GM23338 (cell line): ENCODE data around the gene PCYT1A. TPM values are rescaled to one million over a fixed set of nuclear protein-coding genes. Genes with fewer than 3 reads are reported as not detected.

Experiments
- ATAC-seq: fragments of 200-7000 bp; cut with Tn5 transposase; 3 replicates; pipeline ENCODE4 v1.9.1; 2020
- DNase-seq: peaks from one replicate; pipeline ENCODE4 v3.0.0-alpha.2; 2015; ENCODE audit warnings: low spot score
- H2AFZ ChIP-seq: fragments of 200-600 bp; sonication (generic); 2 replicates; pipeline ENCODE4 v1.8.0; 2016; ENCODE audit warnings: antibody characterized with exemption, mild to moderate bottlenecking, moderate library complexity
- H3F3A ChIP-seq: fragments of 200-600 bp; sonication (generic); replicated peaks from 2 replicates; pipeline ENCODE4 v1.8.0; 2017; ENCODE audit warnings: antibody characterized with exemption, mixed run types, low read depth
- H3K27ac ChIP-seq: fragments of 200-600 bp; sonication (generic); 2 replicates; pipeline ENCODE4 v1.6.1; 2016; ENCODE audit warnings: low read depth
- H3K27me3 ChIP-seq: fragments of 200-600 bp; sonication (generic); 2 replicates; pipeline ENCODE4 v1.8.0; 2016; ENCODE audit warnings: mild to moderate bottlenecking, mixed run types, moderate library complexity; ENCODE audit not compliant: insufficient read depth
- H3K36me3 ChIP-seq: fragments of 200-600 bp; sonication (generic); 2 replicates; pipeline ENCODE4 v1.8.0; 2016; ENCODE audit warnings: mild to moderate bottlenecking; ENCODE audit not compliant: insufficient read depth
- H3K4me1 ChIP-seq: fragments of 200-600 bp; sonication (generic); 2 replicates; pipeline ENCODE4 v1.8.0; 2016; ENCODE audit warnings: mild to moderate bottlenecking, moderate library complexity; ENCODE audit not compliant: insufficient read depth
- H3K4me2 ChIP-seq: fragments of 200-600 bp; sonication (generic); 2 replicates; pipeline ENCODE4 v1.7.1; 2017; ENCODE audit warnings: mixed run types
- H3K4me3 ChIP-seq: fragments of 200-600 bp; sonication (generic); 2 replicates; pipeline ENCODE4 v1.6.1; 2016; ENCODE audit warnings: mixed run types
- H3K79me2 ChIP-seq: fragments of 200-600 bp; sonication (generic); replicated peaks from 2 replicates; pipeline ENCODE4 v1.8.0; 2017; ENCODE audit warnings: mild to moderate bottlenecking; ENCODE audit not compliant: insufficient read depth
- H3K9me2 ChIP-seq: fragments of 200-600 bp; sonication (generic); 2 replicates; pipeline ENCODE4 v1.8.0; 2017; ENCODE audit not compliant: insufficient read depth
- H4K20me1 ChIP-seq: fragments of 200-600 bp; sonication (generic); replicated peaks from 2 replicates; pipeline ENCODE4 v1.8.0; 2017; ENCODE audit warnings: mild to moderate bottlenecking; ENCODE audit not compliant: insufficient read depth
- H3K27ac Mint-ChIP-seq: 2 replicates; pipeline ENCODE4 v1.8.0; 2020; ENCODE audit warnings: inconsistent platforms, mild to moderate bottlenecking, moderate library complexity, mixed read lengths
- H3K27me3 Mint-ChIP-seq: 3 replicates; pipeline ENCODE4 v1.8.0; 2022; ENCODE audit warnings: low read depth, mild to moderate bottlenecking, moderate library complexity, mixed read lengths, inconsistent platforms; ENCODE audit not compliant: insufficient read depth, poor library complexity
- H3K36me3 Mint-ChIP-seq: 3 replicates; pipeline ENCODE4 v1.8.0; 2021; ENCODE audit warnings: low read depth, mild to moderate bottlenecking, inconsistent platforms, moderate library complexity, mixed read lengths
- H3K4me1 Mint-ChIP-seq: 3 replicates; pipeline ENCODE4 v1.8.0; 2020; ENCODE audit warnings: mild to moderate bottlenecking, inconsistent platforms, mixed read lengths
- H3K4me3 Mint-ChIP-seq: 3 replicates; pipeline ENCODE4 v1.8.0; 2021; ENCODE audit warnings: moderate library complexity, mild to moderate bottlenecking, inconsistent platforms, mixed read lengths
- H3K9me3 Mint-ChIP-seq: 3 replicates; pipeline ENCODE4 v1.8.0; 2020; ENCODE audit warnings: moderate library complexity, mild to moderate bottlenecking, inconsistent platforms, mixed read lengths
- CREB1 ChIP-seq: fragments of 250-450 bp; sonication (Bioruptor Pico); IDR thresholded peaks from 2 replicates; pipeline ENCODE4 v1.5.0; 2020; ENCODE audit warnings: low read depth, mild to moderate bottlenecking, moderate library complexity
- EZH2 ChIP-seq: fragments of 200-600 bp; sonication (generic); IDR thresholded peaks from one replicate; pipeline ENCODE4 v1.8.0; 2017; ENCODE audit warnings: antibody characterized with exemption, mild to moderate bottlenecking, low read depth; ENCODE audit not compliant: unreplicated experiment
- EZH2phosphoT487 ChIP-seq: fragments of 200-600 bp; sonication (generic); IDR thresholded peaks from one replicate; pipeline ENCODE4 v1.8.1; 2018; ENCODE audit warnings: antibody characterized with exemption; ENCODE audit not compliant: unreplicated experiment
- JUNB ChIP-seq: IDR thresholded peaks from one replicate; pipeline ENCODE4 v1.6.1; 2016; ENCODE audit warnings: antibody characterized with exemption; ENCODE audit not compliant: unreplicated experiment
- NANOG ChIP-seq: IDR thresholded peaks from 2 replicates; pipeline ENCODE4 v1.6.1; 2016; ENCODE audit warnings: antibody characterized with exemption, borderline replicate concordance
- POLR2AphosphoS5 ChIP-seq: IDR thresholded peaks from 2 replicates; pipeline ENCODE4 v1.6.1; 2016; ENCODE audit warnings: antibody characterized with exemption, low read depth
- STAT1 ChIP-seq: IDR thresholded peaks from one replicate; pipeline ENCODE4 v1.6.1; 2016; ENCODE audit warnings: antibody characterized with exemption; ENCODE audit not compliant: unreplicated experiment
- ZNF114 ChIP-seq: fragments of 250-450 bp; sonication (Bioruptor Pico); IDR thresholded peaks from 2 replicates; pipeline ENCODE4 v1.5.0; 2020; ENCODE audit warnings: mild to moderate bottlenecking, moderate library complexity
- polyA plus RNA-seq: library from polyadenylated mRNA; unstranded; fragments of >200 nt; fragmentation: Nextera tagmentation; extraction: Ambion mirVana; gene quantifications from 2 replicates; pipeline ENCODE4 v1.2.1, GENCODE V29; 2016
- total RNA-seq: library from RNA; depleted of rRNA; stranded (reverse); fragments of >200 nt; shearing (Covaris generic); gene quantifications from 2 replicates; pipeline ENCODE4 v1.2.3, GENCODE V29; 2014
- TF ChIP-seq, protein P1 (sequence below), 2 experiments: fragments of 200-600 bp in 1 of 2; sonication (generic) in 1 of 2; conservative IDR thresholded peaks; 2 replicates each; pipeline versions ENCODE4 v1.5.1 to v1.6.1; 2016 to 2017; ENCODE audit warnings: antibody characterized with exemption in 2 of 2, low read depth in 2 of 2, mild to moderate bottlenecking in 2 of 2, moderate library complexity in 1 of 2
- TF ChIP-seq, protein P2 (sequence below): IDR thresholded peaks from one replicate; pipeline ENCODE4 v1.6.1; 2018; ENCODE audit warnings: antibody characterized with exemption; ENCODE audit not compliant: unreplicated experiment

The PCYT1A gene
- total and polyA plus RNA-seq, 2 experiments from 2014 or later: 11.6 to 35.8 TPM

DNA sequence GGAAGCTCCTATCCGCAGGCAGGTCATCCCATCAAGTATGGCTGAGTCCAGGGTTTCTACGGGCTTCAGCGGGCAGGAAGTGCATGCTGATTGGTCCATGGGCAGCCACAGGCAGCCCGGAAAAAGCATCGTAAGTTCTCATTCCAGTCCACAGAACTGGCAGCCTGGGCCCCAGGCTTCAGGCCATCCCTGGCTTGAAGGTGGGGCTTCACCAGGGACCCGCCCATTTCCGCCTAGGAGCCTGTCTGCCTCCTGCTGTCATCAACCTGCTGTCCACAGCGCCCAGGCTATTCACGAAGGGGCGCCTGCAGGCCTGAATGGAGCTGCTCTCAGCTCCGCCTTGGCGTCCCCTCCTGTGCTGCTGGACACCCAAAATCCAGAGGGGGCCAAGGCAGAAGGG, 13.9 kb downstream of the PCYT1A start:
- Mint-ChIP-seq H3K36me3 (peaks cover 57% of the 10 kb centered on the region), H3K4me1 (no peaks in the 10 kb centered on the region), H3K27me3 (peaks cover 1% of the 10 kb centered on the region), H3K4me3 (no peak overlapping the region), H3K27ac (no peak overlapping the region), H3K9me3 (peaks cover 27% of the 10 kb centered on the region)
- H3K9me2 ChIP-seq: no peaks in the 10 kb centered on the region
- peaks cover 6% of the 10 kb centered on the region; the same call in 1 of the 2 replicates for H3K36me3 ChIP-seq
- H3K27ac ChIP-seq: no peak overlapping the region
- no peaks in the 10 kb centered on the region for H3K27me3 ChIP-seq
- H4K20me1 ChIP-seq: no peaks in the 10 kb centered on the region
- ATAC-seq (no peak), DNase-seq (no peak)
- H3K4me3 ChIP-seq: no peak overlapping the region
- TF ChIP-seq STAT1: no peak
- TF ChIP-seq JUNB: no peak
- TF ChIP-seq, protein P1, sequence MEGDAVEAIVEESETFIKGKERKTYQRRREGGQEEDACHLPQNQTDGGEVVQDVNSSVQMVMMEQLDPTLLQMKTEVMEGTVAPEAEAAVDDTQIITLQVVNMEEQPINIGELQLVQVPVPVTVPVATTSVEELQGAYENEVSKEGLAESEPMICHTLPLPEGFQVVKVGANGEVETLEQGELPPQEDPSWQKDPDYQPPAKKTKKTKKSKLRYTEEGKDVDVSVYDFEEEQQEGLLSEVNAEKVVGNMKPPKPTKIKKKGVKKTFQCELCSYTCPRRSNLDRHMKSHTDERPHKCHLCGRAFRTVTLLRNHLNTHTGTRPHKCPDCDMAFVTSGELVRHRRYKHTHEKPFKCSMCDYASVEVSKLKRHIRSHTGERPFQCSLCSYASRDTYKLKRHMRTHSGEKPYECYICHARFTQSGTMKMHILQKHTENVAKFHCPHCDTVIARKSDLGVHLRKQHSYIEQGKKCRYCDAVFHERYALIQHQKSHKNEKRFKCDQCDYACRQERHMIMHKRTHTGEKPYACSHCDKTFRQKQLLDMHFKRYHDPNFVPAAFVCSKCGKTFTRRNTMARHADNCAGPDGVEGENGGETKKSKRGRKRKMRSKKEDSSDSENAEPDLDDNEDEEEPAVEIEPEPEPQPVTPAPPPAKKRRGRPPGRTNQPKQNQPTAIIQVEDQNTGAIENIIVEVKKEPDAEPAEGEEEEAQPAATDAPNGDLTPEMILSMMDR (conservative IDR thresholded peaks at IDR 0.05; ENCODE audit: low read depth in 2 of 2): no peak
- H3K4me2 ChIP-seq: no peak overlapping the region
- no peak overlapping the region for H2AFZ ChIP-seq
- H3K4me1 ChIP-seq: no peaks in the 10 kb centered on the region
- no peaks in the 10 kb centered on the region for H3F3A ChIP-seq
- H3K79me2 ChIP-seq: peaks cover 35% of the 10 kb centered on the region

DNA sequence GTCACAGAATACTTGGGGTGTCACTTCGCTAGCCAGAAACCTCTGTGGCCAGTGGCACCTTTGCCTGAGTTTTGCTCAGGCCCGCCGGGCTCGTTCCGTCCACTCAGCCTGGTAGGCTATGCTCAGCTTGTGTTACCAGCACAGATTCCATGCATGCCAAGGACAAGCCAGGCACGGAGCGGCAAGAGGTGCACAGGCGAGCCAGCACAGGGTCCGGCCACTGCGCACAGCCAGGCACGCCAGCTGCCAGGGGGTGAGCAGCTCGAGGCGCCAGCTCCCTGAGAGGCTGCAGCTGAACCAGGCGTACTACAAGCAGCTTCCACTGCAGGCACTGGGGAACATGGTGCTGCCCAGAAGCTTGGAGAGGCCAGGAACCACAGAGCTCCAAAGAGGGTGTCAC, 14.7 kb downstream of the PCYT1A start:
- H3K4me2 ChIP-seq: no peak overlapping the region
- no peak for ATAC-seq
- no peak overlapping the region for H3K27ac ChIP-seq

More for the DNA sequence above, 14.7 kb downstream of the PCYT1A start:
- no peaks in the 10 kb centered on the region for H3K9me2 ChIP-seq
- no peak for DNase-seq
- no peaks in the 10 kb centered on the region for H4K20me1 ChIP-seq
- no peaks in the 10 kb centered on the region for H3K27me3 ChIP-seq
- peaks cover 28% of the 10 kb centered on the region for H3K79me2 ChIP-seq
- peaks cover 58% of the 10 kb centered on the region for H3K36me3 Mint-ChIP-seq
- peaks cover 3% of the 10 kb centered on the region; the same call in 2 of the 3 replicates for H3K4me1 Mint-ChIP-seq
- no peaks in the 10 kb centered on the region for H3F3A ChIP-seq
- TF ChIP-seq, protein P2, sequence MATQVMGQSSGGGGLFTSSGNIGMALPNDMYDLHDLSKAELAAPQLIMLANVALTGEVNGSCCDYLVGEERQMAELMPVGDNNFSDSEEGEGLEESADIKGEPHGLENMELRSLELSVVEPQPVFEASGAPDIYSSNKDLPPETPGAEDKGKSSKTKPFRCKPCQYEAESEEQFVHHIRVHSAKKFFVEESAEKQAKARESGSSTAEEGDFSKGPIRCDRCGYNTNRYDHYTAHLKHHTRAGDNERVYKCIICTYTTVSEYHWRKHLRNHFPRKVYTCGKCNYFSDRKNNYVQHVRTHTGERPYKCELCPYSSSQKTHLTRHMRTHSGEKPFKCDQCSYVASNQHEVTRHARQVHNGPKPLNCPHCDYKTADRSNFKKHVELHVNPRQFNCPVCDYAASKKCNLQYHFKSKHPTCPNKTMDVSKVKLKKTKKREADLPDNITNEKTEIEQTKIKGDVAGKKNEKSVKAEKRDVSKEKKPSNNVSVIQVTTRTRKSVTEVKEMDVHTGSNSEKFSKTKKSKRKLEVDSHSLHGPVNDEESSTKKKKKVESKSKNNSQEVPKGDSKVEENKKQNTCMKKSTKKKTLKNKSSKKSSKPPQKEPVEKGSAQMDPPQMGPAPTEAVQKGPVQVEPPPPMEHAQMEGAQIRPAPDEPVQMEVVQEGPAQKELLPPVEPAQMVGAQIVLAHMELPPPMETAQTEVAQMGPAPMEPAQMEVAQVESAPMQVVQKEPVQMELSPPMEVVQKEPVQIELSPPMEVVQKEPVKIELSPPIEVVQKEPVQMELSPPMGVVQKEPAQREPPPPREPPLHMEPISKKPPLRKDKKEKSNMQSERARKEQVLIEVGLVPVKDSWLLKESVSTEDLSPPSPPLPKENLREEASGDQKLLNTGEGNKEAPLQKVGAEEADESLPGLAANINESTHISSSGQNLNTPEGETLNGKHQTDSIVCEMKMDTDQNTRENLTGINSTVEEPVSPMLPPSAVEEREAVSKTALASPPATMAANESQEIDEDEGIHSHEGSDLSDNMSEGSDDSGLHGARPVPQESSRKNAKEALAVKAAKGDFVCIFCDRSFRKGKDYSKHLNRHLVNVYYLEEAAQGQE: no peak
- TF ChIP-seq EZH2phosphoT487 (no peak), ZNF114 (CRISPR knock-in tag) (no peak), EZH2 (no peak), POLR2AphosphoS5 (no peak), CREB1 (no peak), STAT1 (no peak), NANOG (no peak)
- H3K4me3 Mint-ChIP-seq: no peak overlapping the region
- H2AFZ ChIP-seq: no peak overlapping the region
- H3K9me3 Mint-ChIP-seq: peaks cover 27% of the 10 kb centered on the region
- no peak overlapping the region for H3K27ac Mint-ChIP-seq
- H3K4me1 ChIP-seq: no peaks in the 10 kb centered on the region
- H3K4me3 ChIP-seq: no peak overlapping the region
- peaks cover 6% of the 10 kb centered on the region; the same call in 1 of the 2 replicates for H3K36me3 ChIP-seq
- peaks cover 1% of the 10 kb centered on the region for H3K27me3 Mint-ChIP-seq
